Measurements from ENCODE around the gene MVB12B.

DNA sequence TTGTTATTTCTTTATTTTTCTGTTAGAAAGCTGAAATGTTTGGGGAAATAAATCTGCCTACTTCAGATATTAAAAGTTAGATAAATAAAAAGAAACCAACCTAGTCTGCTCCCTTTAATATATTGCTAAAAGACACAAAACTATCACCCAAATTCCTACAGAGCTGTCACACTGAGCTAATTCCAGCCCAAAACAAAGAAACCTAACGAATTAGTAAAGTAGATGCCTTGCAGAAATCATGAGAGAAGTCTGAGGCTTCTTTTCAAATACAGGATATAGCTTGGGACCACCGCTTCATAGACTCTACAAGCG lies 164.9 kb downstream of the MVB12B start:
- TF ChIP-seq ZNF274 (IDR thresholded peaks at IDR 0.05; ENCODE audit: low read depth, low read length) (no peak), YY1 (IDR thresholded peaks at IDR 0.05; ENCODE audit: insufficient read depth, insufficient read length) (no peak)
